ENCODE data around the gene STRA8.
A peak's percentile ranks its signal among the peaks of the same experiment; 100 is the strongest.

The STRA8 gene

GRCh38 chr7:135240441-135240840, 6.8 kb downstream of the STRA8 start:
- DNase-seq, result no peak

- DNase-seq, result no peak
These were observed 8.6 kb downstream of the STRA8 start for GRCh38 chr7:135242096-135242684.

- DNase-seq, result no peak
These were observed 11.9 kb downstream of the STRA8 start for GRCh38 chr7:135245226-135246190.

GRCh38 chr7:135246191-135246825, 12.7 kb downstream of the STRA8 start:
- no peak for DNase-seq

- DNase-seq, result no peak
These were observed 14.3 kb downstream of the STRA8 start for GRCh38 chr7:135247746-135248471.

GRCh38 chr7:135248546-135248945, 14.9 kb downstream of the STRA8 start:
- no peak for DNase-seq

- DNase-seq, result no peak
These were observed 18.1 kb downstream of the STRA8 start for GRCh38 chr7:135251496-135252391.

GRCh38 chr7:135253851-135254771, 20.5 kb downstream of the STRA8 start:
- DNase-seq, result peak; percentile 18

GRCh38 chr7:135257790-135258189, 24.2 kb downstream of the STRA8 start:
- no peak for DNase-seq

- DNase-seq, result no peak
These were observed 24.9 kb downstream of the STRA8 start for GRCh38 chr7:135258585-135258984.

- no peak for DNase-seq
These were observed 26.1 kb downstream of the STRA8 start for GRCh38 chr7:135259702-135260101.

GRCh38 chr7:135260470-135260869, 26.8 kb downstream of the STRA8 start:
- DNase-seq, result no peak

- no peak for DNase-seq
These were observed 27.5 kb downstream of the STRA8 start for GRCh38 chr7:135260930-135261721.

- DNase-seq, result no peak
These were observed 29.1 kb downstream of the STRA8 start for GRCh38 chr7:135262623-135263320.

- DNase-seq, result no peak
These were observed 29.8 kb downstream of the STRA8 start for GRCh38 chr7:135263321-135263970.

- DNase-seq, result no peak
These were observed 32.0 kb downstream of the STRA8 start for GRCh38 chr7:135265637-135266036.

GRCh38 chr7:135269921-135270320, 36.3 kb downstream of the STRA8 start:
- no peak for DNase-seq

GRCh38 chr7:135270577-135271254, 37.1 kb downstream of the STRA8 start:
- no peak for DNase-seq
